HepG2 (cell line): ENCODE data around the gene LHX3. TPM values are rescaled to one million over a fixed set of nuclear protein-coding genes. Genes with fewer than 3 reads are reported as not detected.
A peak's percentile ranks its signal among the peaks of the same experiment; 100 is the strongest.

Experiments
- ATAC-seq: fragments of 200-7000 bp; cut with Tn5 transposase; 3 replicates; pipeline ENCODE4 v1.9.1; 2020; ENCODE audit warnings: mild to moderate bottlenecking, moderate library complexity
- BruUV-seq: library from RNA; stranded (reverse); fragments of 400-500 nt; replicated peaks from 2 replicates; lab custom pipeline; 2021; lab: Mats Ljungman, UMichigan
- CTCF ChIA-PET: fragments of 300-600 bp; formaldehyde crosslinking; extraction: SDS; loops from one replicate; lab custom pipeline; 2021; ENCODE audit warnings: low total read pairs, inconsistent platforms, low intra/inter-chr PET ratio; lab: Yijun Ruan, JAX
- POLR2A ChIA-PET: fragments of 350-600 bp; sonication (Branson Sonifier 250); formaldehyde crosslinking; loops from one replicate; lab custom pipeline; 2020; ENCODE audit warnings: antibody characterized with exemption, inconsistent platforms; lab: Yijun Ruan, JAX
- DNase-seq: peaks from one replicate; pipeline ENCODE4 v3.0.0-alpha.2; 2015; ENCODE audit warnings: low spot score
- FAIRE-seq: peaks from 3 replicates; lab custom pipeline; 2011; peaks lifted over from hg19 to GRCh38; lab: Jason Lieb, UNC
- H2AFZ ChIP-seq: one replicate; pipeline ENCODE4 v1.6.1; 2011; ENCODE audit warnings: low read length, inconsistent platforms
- H3K27ac ChIP-seq: fragments of 300-600 bp; 3 replicates; pipeline ENCODE4 v1.8.0; 2011; ENCODE audit warnings: mixed run types, mild to moderate bottlenecking, mixed read lengths, low read length, inconsistent platforms; ENCODE audit not compliant: insufficient read depth; ENCODE audit errors: extremely low read length
- H3K27me3 ChIP-seq, 2 experiments: fragments of 200-600 bp in 1 of 2; 2 replicates in 1 of 2; 3 replicates in 1 of 2; pipeline versions ENCODE4 v1.6.0 to v1.8.0; 2011; ENCODE audit warnings: low read length in 2 of 2, mild to moderate bottlenecking in 2 of 2, moderate library complexity in 2 of 2, inconsistent platforms in 1 of 2; ENCODE audit not compliant: insufficient read depth in 2 of 2, control insufficient read depth in 1 of 2
- H3K36me3 ChIP-seq, 2 experiments: fragments of 200-600 bp in 1 of 2; replicated peaks in 1 of 2; 2 replicates in 1 of 2; 3 replicates in 1 of 2; pipeline versions ENCODE4 v1.5.1 to v1.8.0; 2011; ENCODE audit warnings: low read length in 2 of 2, inconsistent platforms in 1 of 2; ENCODE audit not compliant: insufficient read depth in 2 of 2, control insufficient read depth in 1 of 2
- H3K4me1 ChIP-seq: 2 replicates; pipeline ENCODE4 v1.5.1; 2012; ENCODE audit warnings: low read length, inconsistent platforms; ENCODE audit not compliant: insufficient read depth
- H3K4me2 ChIP-seq: 2 replicates; pipeline ENCODE4 v1.6.0; 2011; ENCODE audit warnings: low read depth, low read length, inconsistent platforms
- H3K4me3 ChIP-seq, 3 experiments: fragments of 200-600 bp in 1 of 3; sonication (generic), shearing (Covaris generic) in 1 of 3; replicated peaks in 1 of 3; 2 replicates each; pipeline ENCODE4 v1.5.1; 2011 to 2016; ENCODE audit warnings: low read length in 3 of 3, inconsistent platforms in 2 of 3, low read depth in 2 of 3, mild to moderate bottlenecking in 2 of 3, control low read depth in 1 of 3, mixed read lengths in 1 of 3; ENCODE audit not compliant: insufficient read depth in 1 of 3
- H3K79me2 ChIP-seq: one replicate; pipeline ENCODE4 v1.6.1; 2011; ENCODE audit warnings: low read length, inconsistent platforms; ENCODE audit not compliant: insufficient read depth
- H3K9ac ChIP-seq: 2 replicates; pipeline ENCODE4 v1.6.0; 2011; ENCODE audit warnings: mild to moderate bottlenecking, low read depth, low read length, inconsistent platforms; ENCODE audit not compliant: insufficient read depth
- H3K9me3 ChIP-seq: 2 replicates; pipeline ENCODE4 v1.5.1; 2012; ENCODE audit warnings: mild to moderate bottlenecking, low read length
- H4K20me1 ChIP-seq: 2 replicates; pipeline ENCODE4 v1.6.0; 2011; ENCODE audit warnings: inconsistent platforms, mild to moderate bottlenecking, low read length, moderate library complexity; ENCODE audit not compliant: insufficient read depth
- AHR ChIP-seq: IDR thresholded peaks from 2 replicates; pipeline ENCODE4 v1.6.1; 2018; ENCODE audit warnings: missing genetic modification reagents, missing compliant biosample characterization
- ATF7-NPFF ChIP-seq: sonication (generic); formaldehyde crosslinking; IDR thresholded peaks from 2 replicates; pipeline ENCODE4 v1.8.1; 2023; ENCODE audit warnings: mild to moderate bottlenecking, low read depth, missing genetic modification reagents, moderate library complexity
- HMG20A ChIP-seq: IDR thresholded peaks from 2 replicates; pipeline ENCODE4 v1.6.1; 2016; ENCODE audit warnings: borderline replicate concordance
- HMG20B ChIP-seq: conservative IDR thresholded peaks from 2 replicates; pipeline ENCODE4 v1.6.1; 2016; ENCODE audit warnings: missing genetic modification reagents, missing compliant biosample characterization
- KLF11 ChIP-seq: IDR thresholded peaks from 2 replicates; pipeline ENCODE4 v1.6.1; 2016; ENCODE audit warnings: missing compliant biosample characterization
- KMT2B ChIP-seq: IDR thresholded peaks from 2 replicates; pipeline ENCODE4 v1.6.1; 2016; ENCODE audit warnings: missing genetic modification reagents, missing compliant biosample characterization
- MTF1 ChIP-seq: sonication (generic); formaldehyde crosslinking; IDR thresholded peaks from 2 replicates; pipeline ENCODE4 v1.5.0; 2020; ENCODE audit warnings: missing genetic modification reagents
- NFE2L1 ChIP-seq: sonication (generic); formaldehyde crosslinking; IDR thresholded peaks from 2 replicates; pipeline ENCODE4 v1.4.0; 2020; ENCODE audit warnings: missing genetic modification reagents, mild to moderate bottlenecking, borderline replicate concordance
- REL ChIP-seq: sonication (generic); formaldehyde crosslinking; conservative IDR thresholded peaks from 2 replicates; pipeline ENCODE4 v1.8.0; 2022; ENCODE audit warnings: mild to moderate bottlenecking, missing genetic modification reagents, moderate library complexity
- ZNF101 ChIP-seq: sonication (generic); formaldehyde crosslinking; IDR thresholded peaks from 2 replicates; pipeline ENCODE4 v1.4.0; 2020; ENCODE audit warnings: mild to moderate bottlenecking, low read depth, missing genetic modification reagents, borderline replicate concordance
- ZNF652 ChIP-seq: IDR thresholded peaks from 2 replicates; pipeline ENCODE4 v1.6.1; 2016; ENCODE audit warnings: low read depth, borderline replicate concordance
- ZNF75D ChIP-seq: sonication (generic); formaldehyde crosslinking; IDR thresholded peaks from 2 replicates; pipeline ENCODE4 v1.8.1; 2023; ENCODE audit warnings: missing genetic modification reagents, mild to moderate bottlenecking, borderline replicate concordance
- ZNF768 ChIP-seq: sonication (generic); formaldehyde crosslinking; IDR thresholded peaks from 2 replicates; pipeline ENCODE4 v1.4.0; 2020; ENCODE audit warnings: missing genetic modification reagents
- ZNF781 ChIP-seq: sonication (generic); formaldehyde crosslinking; IDR thresholded peaks from 2 replicates; pipeline ENCODE4 v1.5.1; 2020; ENCODE audit warnings: borderline replicate concordance, mild to moderate bottlenecking, missing genetic modification reagents; ENCODE audit errors: not compliant biosample characterization
- ZNF879 ChIP-seq: sonication (generic); formaldehyde crosslinking; IDR thresholded peaks from 2 replicates; pipeline ENCODE4 v1.8.1; 2023; ENCODE audit warnings: missing genetic modification reagents
- WGBS: methylation state at CpG from one replicate; pipeline ENCODE4 v1.1.6; 2017; ENCODE audit warnings: low lambda C conversion rate; 5-methylcytosine and 5-hydroxymethylcytosine counted together
- in situ Hi-C: cut with HindIII; loops from 2 replicates; pipeline ENCODE4 v1.10.0; 2017; ENCODE audit warnings: low pct_unique_long_range_greater_than_20kb; ENCODE audit not compliant: extremely low pct_ligation_motif_present
- intact Hi-C: fragments of 100-400 bp; cut with micrococcal nuclease; formaldehyde crosslinking; loops from one replicate; pipeline ENCODE4 v1.10.0; 2022; ENCODE audit not compliant: unreplicated experiment
- polyA plus RNA-seq, 8 experiments: library from polyadenylated mRNA; depleted of rRNA in 3 of 8; stranded (reverse) in 7 of 8; unstranded in 1 of 8; fragments of >200 nt; fragmentation: Illumina TruSeq in 4 of 8; extraction: Trizol in 4 of 8; gene quantifications; 2 replicates each; pipeline versions ENCODE4 v1.2.1 to v1.2.3, GENCODE V29; 2011 to 2016; ENCODE audit warnings: low read depth in 4 of 8, missing spikeins in 1 of 8, mixed read lengths in 1 of 8; ENCODE audit not compliant: insufficient read depth in 1 of 8
- total RNA-seq, 5 experiments: library from RNA; depleted of rRNA; stranded (reverse); fragments of >200 nt; fragmentation: Illumina TruSeq; extraction: Trizol; gene quantifications; 2 replicates each; pipeline ENCODE4 v1.2.3, GENCODE V29; 2016; ENCODE audit warnings: low read depth in 1 of 5
- TF ChIP-seq, protein P1 (sequence below): sonication (generic); formaldehyde crosslinking; IDR thresholded peaks from 2 replicates; pipeline ENCODE4 v1.5.0; 2020; ENCODE audit warnings: missing genetic modification reagents, mild to moderate bottlenecking, borderline replicate concordance
- TF ChIP-seq, protein P2 (sequence below): sonication (generic); formaldehyde crosslinking; IDR thresholded peaks from 2 replicates; pipeline ENCODE4 v1.9.0; 2021; ENCODE audit warnings: missing genetic modification reagents, mild to moderate bottlenecking, borderline replicate concordance

Gene LHX3
- total and polyA plus RNA-seq, 2 of the 13 experiments (the other 11 are each of a cell fraction or from before 2014, with no cell fraction given), result not detected

DNA sequence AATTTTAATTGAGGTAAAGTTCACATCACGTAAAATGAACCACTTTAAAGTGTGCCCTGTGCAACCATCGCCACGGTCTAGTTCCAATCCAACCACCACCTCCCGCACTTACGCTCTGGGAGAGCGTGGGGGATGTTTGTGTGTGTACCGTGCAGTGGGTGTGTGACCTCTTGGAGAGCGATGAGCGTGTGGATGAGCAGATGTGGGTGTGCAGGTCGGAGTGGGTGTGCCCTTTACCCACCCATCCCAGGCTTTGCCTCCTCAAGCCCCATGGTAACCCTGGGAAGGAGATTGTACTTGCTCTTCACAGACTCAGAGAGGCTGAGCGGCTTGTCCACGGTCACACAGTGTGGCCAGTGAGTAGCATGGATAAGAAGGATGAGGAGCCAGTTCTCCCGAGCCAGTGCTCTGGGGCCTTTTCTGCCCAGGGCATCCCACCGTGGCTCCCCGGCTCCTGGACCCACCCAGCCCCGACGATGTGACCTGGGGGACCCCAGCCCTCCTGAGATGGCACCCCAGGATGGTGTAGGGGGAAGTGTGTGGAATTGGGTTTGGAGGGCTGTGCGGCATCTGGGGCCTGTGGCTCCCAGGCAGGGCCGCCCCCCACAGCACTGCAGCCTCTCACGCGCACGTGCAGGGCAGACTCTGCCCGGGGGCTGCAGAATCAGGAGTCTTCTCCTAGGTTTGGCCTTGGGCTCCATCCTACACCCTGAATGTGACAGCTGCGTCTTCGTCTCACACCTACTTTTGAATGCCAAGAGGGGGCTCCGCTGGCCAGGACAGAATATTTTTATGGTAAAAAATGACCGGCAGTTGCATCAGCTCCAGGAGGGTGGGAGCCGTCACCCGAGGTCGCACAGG lies 13.6 kb downstream of the LHX3 start:
- Histone ChIP-seq H3K9ac (no peak overlapping the region), H3K36me3 (no peaks in the 10 kb centered on the region), H3K9me3 (no peaks in the 10 kb centered on the region), H3K79me2 (no peaks in the 10 kb centered on the region), H2AFZ (no peak overlapping the region), H3K4me2 (no peak overlapping the region), H3K27me3 (peaks cover 9 to 73% of the 10 kb centered on the region in 2 experiments; a peak in 4 of 5 replicates), H4K20me1 (no peaks in the 10 kb centered on the region), H3K27ac (no peak overlapping the region), H3K4me1 (no peaks in the 10 kb centered on the region), H3K4me3 (no peak overlapping the region)
- ChIA-PET CTCF (no interaction called here), POLR2A (no interaction called here)
- peak; percentile 63 for TF ChIP-seq ZNF768 (CRISPR knock-in tag)
- TF ChIP-seq ZNF75D (CRISPR knock-in tag), result no peak
- TF ChIP-seq ZNF781 (CRISPR knock-in tag), result no peak
- no peak for DNase-seq
- FAIRE-seq, result no peak
- in situ Hi-C loops (no loop called here), intact Hi-C loops (no loop called here)
- ATAC-seq, result no peak
- BruUV-seq, result no TSS peak
- WGBS, result 50% methylated on average over 17 of the region's 30 CpGs

DNA sequence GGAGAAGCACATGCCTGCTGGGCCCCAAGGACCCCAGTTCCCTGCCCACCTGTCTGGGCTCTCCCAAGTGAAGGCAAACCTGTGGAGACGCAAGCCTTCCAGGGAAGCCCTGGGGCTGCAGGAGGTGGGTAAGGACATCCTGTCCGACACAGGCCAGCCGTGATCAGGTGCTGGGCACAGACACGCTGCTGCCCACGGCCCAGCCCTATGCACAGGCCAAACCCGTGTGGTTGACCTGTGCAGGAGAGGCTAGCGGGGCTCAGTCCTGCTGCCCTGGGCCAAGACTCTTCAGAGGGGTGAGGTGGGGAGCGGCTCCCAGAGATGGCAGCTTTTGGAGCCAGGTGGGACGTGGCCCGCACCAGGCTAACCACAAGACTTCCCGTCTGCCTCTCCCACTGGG lies 14.3 kb downstream of the LHX3 start:
- Histone ChIP-seq H3K4me3 (no peak overlapping the region), H3K4me2 (no peak overlapping the region), H3K36me3 (no peaks in the 10 kb centered on the region), H2AFZ (no peak overlapping the region), H3K9me3 (no peaks in the 10 kb centered on the region), H3K27ac (no peak overlapping the region), H3K9ac (no peak overlapping the region), H4K20me1 (no peaks in the 10 kb centered on the region), H3K79me2 (no peaks in the 10 kb centered on the region), H3K27me3 (peaks cover 10 to 69% of the 10 kb centered on the region in 2 experiments; a peak in 4 of 5 replicates), H3K4me1 (no peaks in the 10 kb centered on the region)
- no TSS peak for BruUV-seq
- FAIRE-seq, result no peak
- CTCF ChIA-PET, result no interaction called here
- DNase-seq, result no peak
- in situ Hi-C loops, result no loop called here
- 80% methylated on average over 1 of the region's 11 CpGs for WGBS
- intact Hi-C loops, result no loop called here
- ATAC-seq, result no peak
- POLR2A ChIA-PET, result no interaction called here
- TF ChIP-seq, protein P1, sequence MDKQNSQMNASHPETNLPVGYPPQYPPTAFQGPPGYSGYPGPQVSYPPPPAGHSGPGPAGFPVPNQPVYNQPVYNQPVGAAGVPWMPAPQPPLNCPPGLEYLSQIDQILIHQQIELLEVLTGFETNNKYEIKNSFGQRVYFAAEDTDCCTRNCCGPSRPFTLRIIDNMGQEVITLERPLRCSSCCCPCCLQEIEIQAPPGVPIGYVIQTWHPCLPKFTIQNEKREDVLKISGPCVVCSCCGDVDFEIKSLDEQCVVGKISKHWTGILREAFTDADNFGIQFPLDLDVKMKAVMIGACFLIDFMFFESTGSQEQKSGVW (CRISPR knock-in tag), result no peak
- TF ChIP-seq ZNF652 (CRISPR knock-in tag), result no peak
- no peak for TF ChIP-seq ZNF879 (CRISPR knock-in tag)
- no peak for TF ChIP-seq REL (CRISPR knock-in tag)
- no peak for TF ChIP-seq KLF11 (CRISPR knock-in tag)
- TF ChIP-seq HMG20A (CRISPR knock-in tag), result no peak
- TF ChIP-seq, protein P2, sequence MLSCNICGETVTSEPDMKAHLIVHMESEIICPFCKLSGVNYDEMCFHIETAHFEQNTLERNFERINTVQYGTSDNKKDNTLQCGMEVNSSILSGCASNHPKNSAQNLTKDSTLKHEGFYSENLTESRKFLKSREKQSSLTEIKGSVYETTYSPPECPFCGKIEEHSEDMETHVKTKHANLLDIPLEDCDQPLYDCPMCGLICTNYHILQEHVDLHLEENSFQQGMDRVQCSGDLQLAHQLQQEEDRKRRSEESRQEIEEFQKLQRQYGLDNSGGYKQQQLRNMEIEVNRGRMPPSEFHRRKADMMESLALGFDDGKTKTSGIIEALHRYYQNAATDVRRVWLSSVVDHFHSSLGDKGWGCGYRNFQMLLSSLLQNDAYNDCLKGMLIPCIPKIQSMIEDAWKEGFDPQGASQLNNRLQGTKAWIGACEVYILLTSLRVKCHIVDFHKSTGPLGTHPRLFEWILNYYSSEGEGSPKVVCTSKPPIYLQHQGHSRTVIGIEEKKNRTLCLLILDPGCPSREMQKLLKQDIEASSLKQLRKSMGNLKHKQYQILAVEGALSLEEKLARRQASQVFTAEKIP (CRISPR knock-in tag), result no peak
- TF ChIP-seq ZNF101, result no peak
- no peak for TF ChIP-seq KMT2B (CRISPR knock-in tag)
- no peak for TF ChIP-seq AHR (CRISPR knock-in tag)
- TF ChIP-seq MTF1 (CRISPR knock-in tag), result no peak
- TF ChIP-seq ATF7-NPFF (CRISPR knock-in tag), result no peak
- TF ChIP-seq HMG20B (CRISPR knock-in tag), result no peak
- no peak for TF ChIP-seq NFE2L1 (CRISPR knock-in tag)
